ENCODE data around the gene NPC1.

The NPC1 gene

DNA sequence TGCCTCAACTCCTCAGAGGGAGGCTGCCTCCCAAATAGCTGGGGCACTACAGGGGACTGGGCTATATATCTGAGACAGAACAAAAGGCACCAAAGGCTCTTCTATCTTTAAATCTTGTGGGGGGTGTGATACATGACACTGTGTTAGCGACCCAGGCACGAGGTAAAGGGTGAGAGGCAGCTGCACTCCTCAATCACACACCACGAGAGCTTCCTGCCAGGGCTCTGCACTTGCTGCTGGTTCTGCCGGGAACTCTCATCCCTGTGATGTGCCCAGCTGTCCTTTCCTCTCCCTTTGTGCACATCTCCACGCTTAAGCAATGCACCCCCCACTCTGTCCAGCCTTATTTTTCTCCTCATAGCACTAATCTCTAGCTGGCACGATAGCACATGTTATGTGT lies 32.4 kb downstream of the NPC1 start:
- TF ChIP-seq GATA3 (IDR thresholded peaks at IDR 0.05; ENCODE audit: low read depth, low read length) (no peak), GATA2 (IDR thresholded peaks at IDR 0.05; ENCODE audit: low read depth, low read length) (no peak)

DNA sequence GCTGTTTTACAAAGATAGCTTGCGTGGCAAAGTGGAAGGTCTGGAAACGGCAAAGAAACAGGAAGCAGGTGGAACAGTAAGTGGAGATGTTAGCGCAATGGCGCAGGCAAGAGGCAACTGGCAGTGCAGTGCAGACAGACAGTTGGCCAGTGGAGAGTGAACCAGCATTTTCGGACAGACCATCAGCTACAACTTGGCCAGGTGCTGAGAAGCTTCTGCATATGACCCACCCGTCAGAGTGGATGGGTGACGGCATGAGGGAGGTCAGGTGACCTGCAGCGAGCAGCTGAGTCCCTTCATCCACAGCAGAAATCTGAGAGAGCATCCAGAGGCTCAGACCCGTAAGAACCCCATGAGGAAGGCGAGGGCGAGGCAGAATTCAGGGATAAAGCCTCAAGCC lies 33.8 kb downstream of the NPC1 start:
- TF ChIP-seq GATA3 (IDR thresholded peaks at IDR 0.05; ENCODE audit: low read depth, low read length) (no peak), GATA2 (IDR thresholded peaks at IDR 0.05; ENCODE audit: low read depth, low read length) (no peak)

DNA sequence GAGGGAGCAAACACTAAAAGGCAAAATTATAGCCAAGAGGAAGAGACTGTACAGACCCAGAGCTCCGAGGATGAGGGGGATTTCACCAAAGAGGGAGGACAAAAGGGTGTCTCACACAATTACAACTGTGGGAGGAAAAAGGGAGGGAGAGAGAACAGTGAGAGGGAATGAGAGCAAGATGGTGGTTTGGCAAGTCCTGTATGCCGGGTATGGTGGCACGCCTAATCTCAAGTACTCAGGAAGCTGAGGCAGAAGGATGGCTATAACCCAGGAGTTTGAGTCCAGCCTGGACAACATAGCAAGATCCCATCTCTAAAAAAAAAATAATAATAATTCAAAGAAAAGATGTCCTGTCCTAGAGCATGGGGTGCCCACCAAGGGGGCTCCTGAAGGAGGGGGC lies 34.3 kb downstream of the NPC1 start:
- TF ChIP-seq GATA3 (IDR thresholded peaks at IDR 0.05; ENCODE audit: low read depth, low read length) (no peak), GATA2 (IDR thresholded peaks at IDR 0.05; ENCODE audit: low read depth, low read length) (no peak)

DNA sequence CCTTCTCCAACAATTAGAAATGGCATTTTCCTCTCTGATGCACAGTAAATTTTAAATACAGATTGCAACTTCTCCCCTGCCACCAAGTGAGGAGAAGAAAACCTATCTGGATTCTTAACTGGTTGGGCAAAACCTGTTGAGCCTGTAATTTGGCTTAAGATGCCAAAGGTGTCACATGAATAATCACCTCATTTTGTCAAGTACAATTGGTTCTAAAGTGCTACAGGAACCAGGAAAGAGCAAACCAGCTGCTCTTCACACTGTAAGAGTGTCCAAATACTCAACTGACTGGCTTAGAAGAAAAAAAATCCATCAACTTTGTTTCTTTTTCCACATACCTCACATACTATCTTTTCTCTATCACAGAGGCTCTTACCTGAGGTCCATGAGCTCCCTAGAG lies 35.4 kb downstream of the NPC1 start:
- TF ChIP-seq GATA3 (IDR thresholded peaks at IDR 0.05; ENCODE audit: low read depth, low read length) (no peak), GATA2 (IDR thresholded peaks at IDR 0.05; ENCODE audit: low read depth, low read length) (no peak)

DNA sequence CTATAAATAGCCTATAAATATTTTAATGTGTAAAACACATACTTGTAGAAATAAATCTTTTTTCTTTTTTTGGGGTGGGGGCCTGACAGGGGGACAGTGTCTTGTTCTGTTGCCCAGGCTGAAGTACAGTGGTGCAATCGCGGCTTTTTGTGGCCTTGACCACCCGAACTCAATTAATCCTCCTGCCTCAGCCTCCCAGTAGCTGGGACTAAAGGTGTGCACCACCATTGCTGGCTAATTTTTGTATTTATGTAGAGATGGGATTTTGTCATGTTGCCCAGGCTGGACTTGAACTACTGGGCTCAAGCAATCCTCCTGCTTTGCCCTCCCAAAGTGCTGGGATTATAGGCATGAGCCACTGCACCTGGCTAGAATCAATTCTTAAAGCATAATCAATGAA lies 37.6 kb downstream of the NPC1 start:
- no peak for TF ChIP-seq GATA2 (IDR thresholded peaks at IDR 0.05; ENCODE audit: low read depth, low read length)
- TF ChIP-seq GATA3 (IDR thresholded peaks at IDR 0.05; ENCODE audit: low read depth, low read length), result no peak

DNA sequence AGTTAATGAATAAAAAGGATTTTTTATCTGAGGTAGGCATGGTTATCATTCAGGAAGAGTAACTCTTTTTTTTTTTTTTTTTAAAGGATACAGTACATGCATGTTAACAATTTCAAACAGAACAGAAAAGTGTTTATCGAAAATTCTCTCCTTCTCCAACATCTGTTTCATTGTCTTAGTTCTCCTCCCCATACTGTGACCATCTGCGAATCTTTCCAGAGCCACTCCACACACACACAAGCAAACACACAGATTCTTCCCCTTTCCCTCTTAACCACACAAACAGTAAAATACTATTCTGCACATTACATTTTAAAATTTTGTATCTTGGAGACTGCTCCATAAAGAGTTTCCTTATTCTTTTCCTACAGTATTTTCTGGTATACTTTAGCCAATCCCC lies 38.0 kb downstream of the NPC1 start:
- TF ChIP-seq GATA2 (IDR thresholded peaks at IDR 0.05; ENCODE audit: low read depth, low read length) (no peak), GATA3 (IDR thresholded peaks at IDR 0.05; ENCODE audit: low read depth, low read length) (no peak)

DNA sequence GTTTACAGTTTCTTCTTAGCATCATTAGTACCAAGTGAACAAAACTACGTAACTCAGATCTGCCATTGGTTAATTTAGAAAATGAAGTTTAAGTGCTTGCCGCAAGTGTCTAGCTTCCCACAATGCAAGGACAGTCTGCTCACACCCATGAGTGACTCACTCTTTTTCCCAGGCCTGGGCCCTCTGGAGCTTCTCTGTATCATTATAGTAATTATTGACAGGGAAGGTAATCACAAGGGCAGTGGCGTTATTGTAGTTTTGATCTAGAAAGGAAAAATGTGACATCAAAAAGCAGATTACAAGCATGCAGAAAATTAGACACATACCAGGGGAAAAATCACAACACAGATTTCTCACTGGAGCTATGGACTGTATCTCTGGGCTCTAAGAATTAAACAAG lies 38.5 kb downstream of the NPC1 start:
- TF ChIP-seq GATA2 (IDR thresholded peaks at IDR 0.05; ENCODE audit: low read depth, low read length), result no peak
- TF ChIP-seq GATA3 (IDR thresholded peaks at IDR 0.05; ENCODE audit: low read depth, low read length), result no peak

DNA sequence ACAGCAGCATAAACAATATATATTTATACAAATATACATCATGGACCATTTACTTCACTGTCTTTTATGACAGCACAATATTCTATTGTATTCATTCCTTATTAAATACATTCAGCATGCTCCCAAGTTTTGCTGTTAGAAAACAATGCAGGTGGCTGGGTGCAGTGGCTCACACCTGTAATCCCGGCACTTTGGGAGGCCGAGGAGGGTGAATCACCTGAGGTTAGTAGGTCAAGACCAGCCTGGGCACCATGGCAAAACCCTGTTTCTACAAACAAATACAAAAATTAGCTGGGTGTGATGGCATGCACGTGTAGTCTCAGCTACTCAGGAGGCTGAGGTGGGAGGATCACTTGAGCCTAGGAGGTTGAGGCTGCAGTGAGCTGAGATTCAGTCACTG lies 39.0 kb downstream of the NPC1 start:
- no peak for TF ChIP-seq GATA3 (IDR thresholded peaks at IDR 0.05; ENCODE audit: low read depth, low read length)
- no peak for TF ChIP-seq GATA2 (IDR thresholded peaks at IDR 0.05; ENCODE audit: low read depth, low read length)

DNA sequence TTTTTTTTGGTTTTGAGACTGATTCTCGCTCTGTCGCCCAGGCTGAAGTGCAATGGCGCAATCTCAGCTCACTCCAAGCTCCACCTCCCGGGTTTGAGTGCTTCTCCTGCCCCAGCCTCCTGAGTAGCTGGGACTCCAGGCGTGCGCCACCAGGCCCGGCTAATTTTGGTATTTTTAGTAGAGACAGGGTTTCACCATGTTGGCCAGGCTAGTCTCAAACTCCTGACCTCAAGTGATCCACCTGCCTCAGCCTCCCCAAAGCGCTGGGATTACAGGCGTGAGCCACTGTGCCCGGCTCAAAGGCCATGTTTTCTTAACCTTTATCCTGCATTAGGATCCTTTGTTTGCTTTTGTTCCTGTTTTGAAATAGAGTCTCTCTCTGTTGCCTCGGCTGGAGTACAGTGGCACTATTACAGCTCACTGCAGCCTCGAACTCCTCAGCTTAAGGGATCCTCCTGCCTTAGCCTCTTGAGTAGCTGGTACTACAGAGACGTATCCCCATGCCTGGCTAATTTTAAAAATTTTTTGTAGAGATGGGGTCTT lies 41.0 kb downstream of the NPC1 start:
- TF ChIP-seq GATA3 (IDR thresholded peaks at IDR 0.05; ENCODE audit: low read depth, low read length) (no peak), GATA2 (IDR thresholded peaks at IDR 0.05; ENCODE audit: low read depth, low read length) (no peak)

DNA sequence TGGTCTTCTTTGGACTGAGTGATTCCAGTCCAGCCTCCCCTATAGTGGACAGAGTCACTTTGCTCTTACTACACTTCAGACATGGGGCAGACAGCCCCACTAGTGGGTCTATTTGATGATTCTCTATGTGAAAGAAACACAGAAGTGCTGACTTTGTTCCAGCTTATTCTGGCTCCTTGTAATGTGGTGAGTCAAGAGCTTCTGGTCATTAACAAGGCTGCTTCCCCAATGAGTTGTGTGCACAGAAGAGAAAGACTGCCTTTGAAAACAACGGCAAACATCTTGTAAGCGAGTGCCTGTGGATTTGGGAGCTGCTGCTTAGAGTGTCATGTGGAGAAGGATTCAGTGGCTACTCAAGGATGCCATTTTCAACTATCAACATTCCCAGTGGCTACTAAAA lies 43.8 kb downstream of the NPC1 start:
- TF ChIP-seq GATA3 (IDR thresholded peaks at IDR 0.05; ENCODE audit: low read depth, low read length), result no peak
- TF ChIP-seq GATA2 (IDR thresholded peaks at IDR 0.05; ENCODE audit: low read depth, low read length), result no peak

DNA sequence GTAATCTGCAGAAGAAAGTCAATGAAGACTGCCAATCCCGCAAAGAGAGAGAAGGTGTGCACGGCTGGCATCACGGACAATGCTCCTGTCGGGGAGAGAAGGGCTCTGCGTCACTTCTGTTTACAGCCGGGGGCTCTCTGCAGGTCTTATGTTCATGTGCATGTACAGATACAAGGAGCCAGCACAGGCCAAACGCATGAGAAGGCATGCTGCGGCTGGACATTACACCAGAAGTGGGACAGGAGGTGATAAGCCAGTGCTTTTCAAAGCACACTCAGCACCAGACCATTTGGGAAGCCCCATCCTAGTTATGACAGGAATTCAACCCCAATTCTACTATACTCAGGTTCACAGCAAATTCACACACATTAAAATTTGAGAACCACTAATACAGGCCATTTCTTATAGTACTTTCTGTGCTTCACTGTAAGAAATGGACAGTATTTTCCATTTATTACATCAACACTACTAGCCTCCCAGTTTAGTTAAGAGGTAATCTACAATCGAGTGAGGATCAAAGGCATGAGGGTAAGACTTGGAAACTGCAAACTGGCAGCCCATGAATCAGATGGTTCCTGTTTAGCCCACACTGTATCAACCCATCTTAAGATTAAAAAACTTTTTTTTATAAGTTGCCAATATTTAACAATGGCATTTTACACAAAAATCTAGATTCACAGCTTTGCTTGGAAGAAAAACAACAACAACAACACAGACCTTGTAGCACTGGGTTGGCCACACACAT lies 44.8 kb downstream of the NPC1 start:
- TF ChIP-seq GATA2 (IDR thresholded peaks at IDR 0.05; ENCODE audit: low read depth, low read length) (no peak), GATA3 (IDR thresholded peaks at IDR 0.05; ENCODE audit: low read depth, low read length) (no peak)

DNA sequence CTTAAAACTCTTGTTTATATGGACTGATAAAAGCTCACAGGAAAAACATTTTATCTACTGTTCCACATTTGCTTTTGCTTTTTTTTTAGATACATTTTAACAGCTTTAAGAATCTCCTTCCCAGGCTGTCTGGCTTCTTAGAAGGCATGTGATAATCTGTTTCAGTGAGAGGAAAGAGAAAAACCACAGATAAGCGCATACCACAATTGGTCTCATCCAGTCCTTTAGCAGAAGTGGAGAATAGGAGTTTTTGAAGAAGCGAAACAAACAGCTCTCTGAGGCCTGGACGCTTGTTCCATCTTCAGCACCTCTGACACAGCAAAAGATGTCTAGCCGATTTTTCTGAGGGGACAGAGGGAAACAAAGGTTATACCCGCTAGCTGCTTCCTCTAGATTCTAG lies 45.4 kb downstream of the NPC1 start:
- TF ChIP-seq GATA2 (IDR thresholded peaks at IDR 0.05; ENCODE audit: low read depth, low read length) (no peak), GATA3 (IDR thresholded peaks at IDR 0.05; ENCODE audit: low read depth, low read length) (no peak)

DNA sequence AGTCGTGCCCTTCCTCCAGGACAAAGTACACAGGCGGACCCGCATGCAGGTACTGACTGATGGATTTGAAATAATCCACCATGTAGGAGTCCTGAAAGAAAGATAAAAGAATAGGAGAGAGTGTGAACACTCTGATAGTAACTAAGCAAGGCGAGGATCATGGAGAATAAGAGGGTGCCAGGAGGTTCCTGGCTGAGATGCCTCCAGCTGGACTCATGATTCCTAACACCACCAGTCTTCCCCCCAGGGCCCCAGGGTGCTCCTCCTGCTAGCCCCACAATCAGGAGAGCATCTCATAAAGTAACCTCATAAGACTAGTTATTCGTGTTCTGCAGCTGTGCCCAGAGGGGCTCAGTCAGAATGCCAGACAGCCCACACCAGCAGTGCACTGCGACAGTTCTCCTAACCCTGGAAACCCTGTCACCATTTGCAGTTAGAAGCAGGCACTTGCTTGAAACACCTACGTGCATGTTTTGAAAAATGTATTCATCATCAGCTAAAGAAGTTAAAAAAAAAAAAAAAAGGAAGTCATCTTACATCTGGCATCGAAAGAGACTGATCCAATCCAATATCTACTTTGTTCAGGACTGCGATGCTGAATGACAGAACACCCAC lies 46.3 kb downstream of the NPC1 start:
- no peak for TF ChIP-seq GATA3 (IDR thresholded peaks at IDR 0.05; ENCODE audit: low read depth, low read length)
- no peak for TF ChIP-seq GATA2 (IDR thresholded peaks at IDR 0.05; ENCODE audit: low read depth, low read length)

DNA sequence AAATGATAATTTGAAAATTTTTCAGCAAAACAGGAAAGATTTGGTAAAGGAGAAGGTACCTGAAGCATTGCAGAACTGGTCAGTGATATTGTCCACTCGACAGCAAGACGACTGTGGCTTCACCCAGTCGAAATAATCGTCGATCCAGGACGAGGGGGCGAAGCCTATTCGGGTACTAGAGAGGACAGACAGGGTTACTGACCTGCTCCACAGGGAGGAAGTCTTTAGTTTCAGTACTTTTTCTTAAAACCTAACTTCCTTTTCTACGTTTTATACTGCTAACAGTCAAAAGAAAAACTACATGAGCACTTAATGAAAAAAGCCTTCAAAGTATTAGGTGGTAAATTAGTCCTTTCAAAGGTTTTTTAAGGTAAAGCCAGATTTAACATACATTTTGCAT lies 47.0 kb downstream of the NPC1 start:
- TF ChIP-seq GATA2 (IDR thresholded peaks at IDR 0.05; ENCODE audit: low read depth, low read length) (no peak), GATA3 (IDR thresholded peaks at IDR 0.05; ENCODE audit: low read depth, low read length) (no peak)

DNA sequence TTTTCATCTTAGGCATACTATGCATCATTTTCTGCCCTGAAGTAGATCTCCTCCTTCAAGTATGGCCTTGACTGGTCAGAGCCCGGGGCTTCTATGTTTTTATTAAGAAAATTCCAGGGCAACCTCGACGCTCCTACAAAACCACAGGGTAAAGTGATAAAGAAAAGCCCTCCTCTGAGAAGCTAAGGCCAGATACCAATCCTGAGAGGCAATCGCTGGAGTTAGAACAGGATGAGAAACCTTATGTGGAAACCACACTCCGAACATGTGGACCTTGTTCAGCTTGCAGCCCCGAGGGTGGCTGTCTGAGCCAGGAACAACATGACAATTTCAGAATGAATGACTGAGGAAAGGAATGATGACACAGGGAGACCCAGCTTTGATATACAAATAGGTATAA lies 47.4 kb downstream of the NPC1 start:
- TF ChIP-seq GATA3 (IDR thresholded peaks at IDR 0.05; ENCODE audit: low read depth, low read length), result no peak
- TF ChIP-seq GATA2 (IDR thresholded peaks at IDR 0.05; ENCODE audit: low read depth, low read length), result no peak

Measured in SH-SY5Y (cell line).